ENCODE measurements around the gene MERTK. TPM values are rescaled to one million over a fixed set of nuclear protein-coding genes. Genes with fewer than 3 reads are reported as not detected.

MERTK gene
- total RNA-seq, 1 donor from 2014 or later = 27.1 TPM

GRCh38 chr2:112012556-112012955 is 114.1 kb downstream of the MERTK start:
- TF ChIP-seq CTCF (IDR thresholded peaks at IDR 0.05; ENCODE audit: unreplicated experiment) = no peak
- H3K36me3 Mint-ChIP-seq = peaks cover 44% of the 10 kb centered on the region

GRCh38 chr2:112018846-112019245 is 120.4 kb downstream of the MERTK start:
- TF ChIP-seq CTCF (IDR thresholded peaks at IDR 0.05; ENCODE audit: unreplicated experiment) = no peak
- Mint-ChIP-seq H3K36me3 (peaks cover 47% of the 10 kb centered on the region), H3K9me3 (peaks cover 5% of the 10 kb centered on the region), H3K4me3 (no peak overlapping the region), H3K27ac (no peak overlapping the region), H3K4me1 (peaks cover 9% of the 10 kb centered on the region), H3K27me3 (ENCODE audit: low read depth) (no peaks in the 10 kb centered on the region)
- no peak for DNase-seq (ENCODE audit: low spot score in 2 of 2, unreplicated experiment in 2 of 2)

More at GRCh38 chr2:112012556-112012955, 114.1 kb downstream of the MERTK start:
- Mint-ChIP-seq H3K9me3 (peaks cover 5% of the 10 kb centered on the region), H3K27ac (no peak overlapping the region), H3K4me1 (no peaks in the 10 kb centered on the region), H3K4me3 (no peak overlapping the region), H3K27me3 (ENCODE audit: low read depth) (no peaks in the 10 kb centered on the region)
- DNase-seq (ENCODE audit: low spot score in 2 of 2, unreplicated experiment in 2 of 2) = no peak

- TF ChIP-seq CTCF (IDR thresholded peaks at IDR 0.05; ENCODE audit: unreplicated experiment) = no peak
- peaks cover 5% of the 10 kb centered on the region for H3K9me3 Mint-ChIP-seq
- no peaks in the 10 kb centered on the region for H3K27me3 Mint-ChIP-seq (ENCODE audit: low read depth)
- DNase-seq (ENCODE audit: low spot score in 2 of 2, unreplicated experiment in 2 of 2) = no peak
- H3K36me3 Mint-ChIP-seq = peaks cover 48% of the 10 kb centered on the region
- no peak overlapping the region for H3K4me3 Mint-ChIP-seq
- peaks cover 9% of the 10 kb centered on the region for H3K4me1 Mint-ChIP-seq
- no peak overlapping the region for H3K27ac Mint-ChIP-seq
These were observed 121.2 kb downstream of the MERTK start for GRCh38 chr2:112019569-112019982.

DNA sequence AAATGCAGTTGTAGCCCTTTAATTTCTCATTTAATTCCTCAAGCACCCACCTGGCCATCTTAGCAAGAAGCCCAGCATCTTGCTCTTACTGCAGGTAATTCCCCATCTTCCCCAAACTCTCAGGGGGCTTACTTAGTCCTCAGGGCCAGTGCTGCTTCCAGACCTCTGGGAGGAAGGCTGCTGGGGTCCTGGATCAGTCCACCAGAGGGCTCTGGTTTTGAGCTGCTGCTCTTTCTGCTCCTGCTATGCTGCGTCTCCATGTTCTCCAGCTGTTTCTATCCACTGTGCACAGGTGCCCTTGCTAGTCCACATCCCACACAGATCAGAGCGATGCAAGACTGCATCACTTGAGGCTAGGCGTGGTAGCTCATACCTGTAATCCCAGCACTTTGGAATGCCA is 122.2 kb downstream of the MERTK start:
- no peaks in the 10 kb centered on the region for H3K27me3 Mint-ChIP-seq (ENCODE audit: low read depth)
- TF ChIP-seq CTCF (IDR thresholded peaks at IDR 0.05; ENCODE audit: unreplicated experiment) = no peak
- no peak for DNase-seq (ENCODE audit: low spot score in 2 of 2, unreplicated experiment in 2 of 2)
- peaks cover 44% of the 10 kb centered on the region for H3K36me3 Mint-ChIP-seq
- peaks cover 9% of the 10 kb centered on the region for H3K4me1 Mint-ChIP-seq
- H3K27ac Mint-ChIP-seq = no peak overlapping the region
- H3K9me3 Mint-ChIP-seq = peaks cover 5% of the 10 kb centered on the region
- no peak overlapping the region for H3K4me3 Mint-ChIP-seq

DNA sequence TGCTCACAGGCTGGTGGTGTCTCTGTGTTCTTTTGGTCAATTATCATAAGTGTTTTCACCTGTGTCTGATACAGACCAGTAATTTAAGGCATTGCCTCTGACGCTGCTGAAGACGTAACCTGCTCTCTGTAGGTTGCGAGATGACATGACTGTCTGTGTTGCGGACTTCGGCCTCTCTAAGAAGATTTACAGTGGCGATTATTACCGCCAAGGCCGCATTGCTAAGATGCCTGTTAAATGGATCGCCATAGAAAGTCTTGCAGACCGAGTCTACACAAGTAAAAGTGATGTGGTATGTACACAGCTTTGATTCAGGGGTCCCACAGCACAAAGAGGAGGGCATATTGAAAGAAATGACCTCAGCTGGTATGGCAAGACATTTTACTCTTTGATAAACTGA is 122.9 kb downstream of the MERTK start:
- Mint-ChIP-seq H3K4me1 (peaks cover 9% of the 10 kb centered on the region), H3K36me3 (peaks cover 46% of the 10 kb centered on the region), H3K27me3 (ENCODE audit: low read depth) (no peaks in the 10 kb centered on the region), H3K27ac (no peak overlapping the region), H3K4me3 (no peak overlapping the region), H3K9me3 (peaks cover 5% of the 10 kb centered on the region)
- no peak for DNase-seq (ENCODE audit: low spot score in 2 of 2, unreplicated experiment in 2 of 2)
- TF ChIP-seq CTCF (IDR thresholded peaks at IDR 0.05; ENCODE audit: unreplicated experiment) = no peak

DNA sequence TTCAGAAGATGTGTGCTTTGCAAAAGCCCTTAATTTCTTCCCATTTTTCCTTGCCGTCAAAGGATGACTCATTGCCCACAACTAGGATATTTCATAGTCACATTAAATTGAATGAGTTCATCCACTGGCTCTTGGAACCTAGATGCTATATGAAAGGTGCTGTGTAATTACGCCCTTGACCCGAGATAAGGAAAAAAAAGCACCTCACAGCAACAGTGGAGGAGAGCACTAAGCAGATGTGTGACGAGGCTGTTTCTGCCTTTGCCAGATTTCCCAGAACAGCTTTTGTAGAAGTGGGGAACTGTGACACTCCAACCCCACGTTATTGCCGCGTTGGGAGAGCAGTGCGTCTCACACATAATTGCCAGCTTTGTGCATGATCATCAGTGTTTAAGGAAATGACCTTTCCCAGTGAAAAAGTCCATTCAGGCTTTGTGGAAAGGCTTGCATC is 123.4 kb downstream of the MERTK start:
- Mint-ChIP-seq H3K27ac (no peak overlapping the region), H3K9me3 (peaks cover under 1% of the 10 kb centered on the region), H3K27me3 (ENCODE audit: low read depth) (no peaks in the 10 kb centered on the region), H3K4me3 (no peak overlapping the region), H3K36me3 (peaks cover 41% of the 10 kb centered on the region), H3K4me1 (peaks cover 9% of the 10 kb centered on the region)
- no peak for TF ChIP-seq CTCF (IDR thresholded peaks at IDR 0.05; ENCODE audit: unreplicated experiment)
- DNase-seq (ENCODE audit: low spot score in 2 of 2, unreplicated experiment in 2 of 2) = no peak
